Heart left ventricle (tissue), 13 donors: ENCODE measurements around the gene GH2.
"Not testable (repeated sequence)": the region's sequence is repeated elsewhere in the genome, so short reads cannot be mapped to it uniquely, and the experiment has no call there.

Experiments used
- CTCF ChIP-seq, 12 donors: fragments of 200-600 bp; sonication (generic) in 4 of 12; IDR thresholded peaks; one replicate each; pipeline versions ENCODE4 v1.5.0 to v1.8.0; 2018 to 2022; ENCODE audit warnings: antibody characterized with exemption in 12 of 12, mild to moderate bottlenecking in 5 of 12
- POLR2A ChIP-seq, 2 donors: fragments of 450-650 bp; IDR thresholded peaks; one replicate each; pipeline ENCODE4 v1.6.1; 2017; ENCODE audit warnings: antibody characterized with exemption in 2 of 2, mild to moderate bottlenecking in 2 of 2, moderate library complexity in 2 of 2
- donor health status: ischemic (EF 13 %, LVEDD 7.1; RV severe dilation, severe dysfunction).
- donor health status: DM: no; HTN: yes; CAD: no.
- donor health status: DM: no; HTN: no; CAD: no.
- donor health status: ischemic (EF 25% LVEDD 6.9; RV normal size, moderate dysfunction).
- donor health status: ischemic (EF 25% LVEDD 5.7; RV mildly dilated, moderate dysfunction).
- donor health status: ischemic (EF 35%, LVEDD 5.7; RV mildly dilated, moderate dysfunction).
- donor health status: nonischemic (EF 11% LVEDD 7.7; RV severe dilation, severe dysfunction).
- donor health status: DM: yes; HTN: yes; CAD: no.
- donor health status: PGD.
- donor health status: ischemic (EF 29% LVEDD 5.4; RV normal size, mild dysfunction).
- donor health status: nonischemic (EF 23%, LVEDD 6.1; RV moderate dilation, normal function).

- not testable (repeated sequence) for TF ChIP-seq CTCF, POLR2A (IDR thresholded peaks at IDR 0.05)
Measured at GRCh38 chr17:63922402-63922801, 40.7 kb upstream of the GH2 start.
